ENCODE measurements around the gene LIPA. TPM values are rescaled to one million over a fixed set of nuclear protein-coding genes. Genes with fewer than 3 reads are reported as not detected.
"Not testable (repeated sequence)": the region's sequence is repeated elsewhere in the genome, so short reads cannot be mapped to it uniquely, and the experiment has no call there.

The LIPA gene
- total RNA-seq, 1 donor: 46.7 TPM

DNA sequence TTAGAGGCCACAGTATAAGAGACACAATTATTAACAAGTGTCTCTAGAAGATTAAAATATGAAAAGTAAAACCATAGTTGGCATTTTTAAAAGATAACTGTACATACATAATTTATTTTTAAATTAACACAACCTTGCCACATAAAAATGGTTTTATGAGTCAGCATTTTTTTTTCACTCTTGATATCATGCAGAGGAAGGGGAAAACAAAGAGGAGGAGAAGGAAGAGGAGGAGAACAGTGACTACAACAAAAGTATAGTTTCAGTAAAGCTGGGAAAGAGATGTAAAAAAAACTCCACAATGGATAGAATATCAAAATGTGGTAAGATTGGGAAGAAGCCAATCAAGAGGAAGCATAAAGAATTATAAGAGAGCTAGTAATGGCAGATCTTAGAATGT is 78.5 kb downstream of the LIPA start:
- no peak for DNase-seq (ENCODE audit: insufficient read length, low spot score, missing footprints)
- no peaks in the 10 kb centered on the region for H4K20me1 ChIP-seq (ENCODE audit: insufficient read depth, low read length)
- TF ChIP-seq, protein P1, sequence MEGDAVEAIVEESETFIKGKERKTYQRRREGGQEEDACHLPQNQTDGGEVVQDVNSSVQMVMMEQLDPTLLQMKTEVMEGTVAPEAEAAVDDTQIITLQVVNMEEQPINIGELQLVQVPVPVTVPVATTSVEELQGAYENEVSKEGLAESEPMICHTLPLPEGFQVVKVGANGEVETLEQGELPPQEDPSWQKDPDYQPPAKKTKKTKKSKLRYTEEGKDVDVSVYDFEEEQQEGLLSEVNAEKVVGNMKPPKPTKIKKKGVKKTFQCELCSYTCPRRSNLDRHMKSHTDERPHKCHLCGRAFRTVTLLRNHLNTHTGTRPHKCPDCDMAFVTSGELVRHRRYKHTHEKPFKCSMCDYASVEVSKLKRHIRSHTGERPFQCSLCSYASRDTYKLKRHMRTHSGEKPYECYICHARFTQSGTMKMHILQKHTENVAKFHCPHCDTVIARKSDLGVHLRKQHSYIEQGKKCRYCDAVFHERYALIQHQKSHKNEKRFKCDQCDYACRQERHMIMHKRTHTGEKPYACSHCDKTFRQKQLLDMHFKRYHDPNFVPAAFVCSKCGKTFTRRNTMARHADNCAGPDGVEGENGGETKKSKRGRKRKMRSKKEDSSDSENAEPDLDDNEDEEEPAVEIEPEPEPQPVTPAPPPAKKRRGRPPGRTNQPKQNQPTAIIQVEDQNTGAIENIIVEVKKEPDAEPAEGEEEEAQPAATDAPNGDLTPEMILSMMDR (IDR thresholded peaks at IDR 0.05; ENCODE audit: extremely low read depth, low read depth, low read length): no peak
- H2AFZ ChIP-seq (ENCODE audit: low read length): peak overlapping the region; percentile 7
- H3K4me3 ChIP-seq (ENCODE audit: insufficient read depth, low read length): no peak overlapping the region
- H3K9me3 ChIP-seq (ENCODE audit: low read depth, low read length): no peaks in the 10 kb centered on the region
- peaks cover 23% of the 10 kb centered on the region for H3K4me1 ChIP-seq (ENCODE audit: insufficient read depth, low read length)
- H3K27ac ChIP-seq (ENCODE audit: low read depth, low read length): peak overlapping the region; percentile 6
- no peaks in the 10 kb centered on the region for H3K36me3 ChIP-seq (ENCODE audit: insufficient read depth, low read length)
- no peaks in the 10 kb centered on the region for H3K79me2 ChIP-seq (ENCODE audit: insufficient read depth, low read length)
- no peaks in the 10 kb centered on the region for H3K27me3 ChIP-seq (ENCODE audit: insufficient read depth, low read length)
- peak overlapping the region; percentile 3 for H3K4me2 ChIP-seq (ENCODE audit: insufficient read depth, low read length)

DNA sequence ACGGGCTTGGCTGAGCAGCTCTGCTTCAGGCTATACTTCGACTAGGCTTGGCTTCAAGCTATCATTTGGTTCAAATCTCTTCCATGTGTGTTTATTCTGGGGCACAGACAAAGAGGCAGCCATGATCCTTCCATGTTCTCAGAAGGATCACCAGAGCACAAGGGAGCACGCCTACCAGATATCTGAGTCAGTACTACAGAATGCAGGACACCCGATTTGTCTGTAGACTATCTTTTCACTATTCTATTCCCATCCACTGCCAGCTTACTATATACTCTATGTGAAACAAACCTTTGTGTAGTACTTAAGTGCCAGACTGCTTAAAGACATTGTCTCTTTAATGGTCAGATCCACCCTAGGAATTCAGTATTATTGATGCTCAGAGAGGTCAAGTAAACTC is 79.6 kb downstream of the LIPA start:
- no peaks in the 10 kb centered on the region for H4K20me1 ChIP-seq (ENCODE audit: insufficient read depth, low read length)
- H3K27ac ChIP-seq (ENCODE audit: low read depth, low read length): no peak overlapping the region
- DNase-seq (ENCODE audit: insufficient read length, low spot score, missing footprints): no peak
- H3K9me3 ChIP-seq (ENCODE audit: low read depth, low read length): no peaks in the 10 kb centered on the region
- no peak overlapping the region for H3K4me3 ChIP-seq (ENCODE audit: insufficient read depth, low read length)
- no peaks in the 10 kb centered on the region for H3K27me3 ChIP-seq (ENCODE audit: insufficient read depth, low read length)
- H3K4me2 ChIP-seq (ENCODE audit: insufficient read depth, low read length): peak overlapping the region; percentile 3
- H3K79me2 ChIP-seq (ENCODE audit: insufficient read depth, low read length): no peaks in the 10 kb centered on the region
- peaks cover 23% of the 10 kb centered on the region for H3K4me1 ChIP-seq (ENCODE audit: insufficient read depth, low read length)
- H3K36me3 ChIP-seq (ENCODE audit: insufficient read depth, low read length): no peaks in the 10 kb centered on the region
- TF ChIP-seq, protein P1 (IDR thresholded peaks at IDR 0.05; ENCODE audit: extremely low read depth, low read depth, low read length): no peak
- H2AFZ ChIP-seq (ENCODE audit: low read length): peak overlapping the region; percentile 44

DNA sequence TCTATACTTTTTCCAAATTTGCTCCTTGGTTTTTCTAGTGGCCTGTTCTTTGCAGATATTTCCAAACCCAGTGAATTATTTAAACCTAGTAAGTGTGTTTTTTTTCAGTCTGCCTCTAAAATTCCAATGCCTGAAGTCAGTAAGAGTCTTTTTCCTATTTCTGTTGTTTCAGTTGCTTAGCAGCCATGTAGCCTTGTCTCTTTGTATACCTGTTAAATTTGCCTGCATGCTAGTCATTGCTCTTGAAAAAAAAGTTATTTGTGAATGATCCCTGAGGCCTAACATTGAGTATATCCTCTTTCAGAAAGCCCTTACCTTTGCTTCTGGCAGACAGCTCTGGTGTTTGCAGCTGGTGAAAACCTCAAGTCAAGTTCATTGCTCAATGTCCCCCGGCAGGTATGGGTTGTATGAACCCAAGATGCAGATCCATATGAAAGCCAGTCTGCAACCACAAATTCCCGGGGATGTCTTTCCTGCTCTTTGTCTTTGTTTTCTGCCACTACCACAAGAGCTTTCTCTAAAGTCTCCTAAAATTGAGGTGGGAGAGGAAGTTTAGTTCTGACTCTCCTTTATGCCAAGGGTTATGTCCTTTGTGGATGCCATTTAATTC is 80.2 kb downstream of the LIPA start:
- no peaks in the 10 kb centered on the region for H3K27me3 ChIP-seq (ENCODE audit: insufficient read depth, low read length)
- no peaks in the 10 kb centered on the region for H3K36me3 ChIP-seq (ENCODE audit: insufficient read depth, low read length)
- H2AFZ ChIP-seq (ENCODE audit: low read length): peak overlapping the region; percentile 44
- H3K9me3 ChIP-seq (ENCODE audit: low read depth, low read length): no peaks in the 10 kb centered on the region
- no peak for DNase-seq (ENCODE audit: insufficient read length, low spot score, missing footprints)
- TF ChIP-seq, protein P1 (IDR thresholded peaks at IDR 0.05; ENCODE audit: extremely low read depth, low read depth, low read length): no peak
- no peaks in the 10 kb centered on the region for H3K79me2 ChIP-seq (ENCODE audit: insufficient read depth, low read length)
- no peak overlapping the region for H3K4me2 ChIP-seq (ENCODE audit: insufficient read depth, low read length)
- no peaks in the 10 kb centered on the region for H4K20me1 ChIP-seq (ENCODE audit: insufficient read depth, low read length)
- H3K4me1 ChIP-seq (ENCODE audit: insufficient read depth, low read length): peaks cover 23% of the 10 kb centered on the region
- no peak overlapping the region for H3K4me3 ChIP-seq (ENCODE audit: insufficient read depth, low read length)
- no peak overlapping the region for H3K27ac ChIP-seq (ENCODE audit: low read depth, low read length)

- peaks cover 32% of the 10 kb centered on the region for H3K4me1 ChIP-seq (ENCODE audit: insufficient read depth, low read length)
- not testable (repeated sequence) for H3K27ac ChIP-seq (ENCODE audit: low read depth, low read length); H3K27me3 ChIP-seq (ENCODE audit: insufficient read depth, low read length); H2AFZ ChIP-seq (ENCODE audit: low read length); H3K79me2 ChIP-seq (ENCODE audit: insufficient read depth, low read length); H4K20me1 ChIP-seq (ENCODE audit: insufficient read depth, low read length); H3K4me3 ChIP-seq (ENCODE audit: insufficient read depth, low read length); H3K4me2 ChIP-seq (ENCODE audit: insufficient read depth, low read length); DNase-seq (ENCODE audit: insufficient read length, low spot score, missing footprints); H3K9me3 ChIP-seq (ENCODE audit: low read depth, low read length); H3K36me3 ChIP-seq (ENCODE audit: insufficient read depth, low read length)
Measured at GRCh38 chr10:89168354-89168900, 83.1 kb downstream of the LIPA start.

Measured in osteoblast (primary cell).